Spleen (tissue), 11 donors: ENCODE measurements around the gene POLR1C. TPM values are rescaled to one million over a fixed set of nuclear protein-coding genes. Genes with fewer than 3 reads are reported as not detected.

Experiments
- DNase-seq: peaks from one replicate; pipeline ENCODE4 v3.0.0-alpha.2; 2020
- H3K27ac ChIP-seq, 8 donors: fragments of 200-600 bp; sonication (generic) in 7 of 8; 1 replicate in 4 of 8; 2 replicates in 4 of 8; pipeline versions ENCODE4 v1.5.0 to v1.8.0; 2016 to 2021; ENCODE audit warnings: inconsistent platforms in 4 of 8, mild to moderate bottlenecking in 4 of 8, moderate library complexity in 1 of 8
- H3K27me3 ChIP-seq, 7 donors: fragments of 200-600 bp; sonication (generic) in 6 of 7; replicated peaks in 1 of 7; 1 replicate in 4 of 7; 2 replicates in 3 of 7; pipeline versions ENCODE4 v1.5.0 to v1.8.0; 2016 to 2021; ENCODE audit warnings: inconsistent platforms in 3 of 7, mild to moderate bottlenecking in 1 of 7
- H3K36me3 ChIP-seq, 6 donors: fragments of 200-600 bp; sonication (generic) in 5 of 6; 1 replicate in 4 of 6; 2 replicates in 2 of 6; pipeline versions ENCODE4 v1.5.0 to v1.8.0; 2016 to 2021; ENCODE audit warnings: inconsistent platforms in 2 of 6
- H3K4me1 ChIP-seq, 6 donors: fragments of 200-600 bp; sonication (generic) in 5 of 6; 1 replicate in 3 of 6; 2 replicates in 3 of 6; pipeline versions ENCODE4 v1.5.0 to v1.8.0; 2016 to 2021; ENCODE audit warnings: inconsistent platforms in 3 of 6
- H3K4me3 ChIP-seq, 8 donors: fragments of 200-600 bp; sonication (generic) in 7 of 8; 1 replicate in 4 of 8; 2 replicates in 4 of 8; pipeline versions ENCODE4 v1.5.0 to v1.8.0; 2016 to 2021; ENCODE audit warnings: inconsistent platforms in 4 of 8, mild to moderate bottlenecking in 4 of 8, moderate library complexity in 2 of 8
- H3K9me3 ChIP-seq, 8 donors: fragments of 200-600 bp; sonication (generic) in 7 of 8; 1 replicate in 4 of 8; 2 replicates in 4 of 8; pipeline versions ENCODE4 v1.5.0 to v1.8.0; 2016 to 2021; ENCODE audit warnings: inconsistent platforms in 4 of 8
- CTCF ChIP-seq, 11 experiments: fragments of 200-600 bp in 7 of 11; fragments of 450-650 bp in 4 of 11; sonication (generic) in 4 of 11; IDR thresholded peaks in 8 of 11; conservative IDR thresholded peaks in 3 of 11; 1 replicate in 7 of 11; 2 replicates in 4 of 11; pipeline versions ENCODE4 v1.4.0 to v1.8.0; 2016 to 2021; ENCODE audit warnings: antibody characterized with exemption in 11 of 11, inconsistent platforms in 4 of 11, mild to moderate bottlenecking in 1 of 11
- POLR2A ChIP-seq, 3 donors: fragments of 450-650 bp; IDR thresholded peaks; one replicate each; pipeline ENCODE4 v1.5.1; 2017; ENCODE audit warnings: antibody characterized with exemption in 3 of 3, mild to moderate bottlenecking in 1 of 3
- POLR2AphosphoS5 ChIP-seq, 3 donors: sonication (generic); formaldehyde crosslinking; IDR thresholded peaks; one replicate each; pipeline ENCODE4 v1.5.1; 2017; ENCODE audit warnings: antibody characterized with exemption in 3 of 3
- WGBS, 5 donors: extraction: QIAGEN DNeasy Blood & Tissue Kit in 3 of 5; methylation state at CpG; one replicate each; pipeline versions ENCODE4 v1.1.5 to v1.1.7; 2013 to 2018; 5-methylcytosine and 5-hydroxymethylcytosine counted together
- intact Hi-C: fragments of 100-400 bp; cut with DNase I; formaldehyde crosslinking; loops from one replicate; pipeline ENCODE4 v1.15.0; 2023; ENCODE audit warnings: low total_unique reads
- polyA plus RNA-seq, 3 donors: library from polyadenylated mRNA; stranded (reverse); fragments of 200-250 nt; gene quantifications; one replicate each; pipeline ENCODE4 v1.2.1, GENCODE V29; 2013
- total RNA-seq, 7 donors: library from RNA; depleted of rRNA in 3 of 7; stranded (reverse); fragments of >200 nt in 3 of 7; fragmentation: NEBNext Ultra II Directional in 4 of 7; extraction: Animal tissue kit (Norgen Biotek cat#: 25700) in 4 of 7; gene quantifications; one replicate each; pipeline versions ENCODE4 v1.1.0 to v1.2.1, GENCODE V29; 2016 to 2021
- donor health status: healthy with polysubstance abuse.
- donor health status: DM: no; HTN: no; CAD: no; lungs with moderate emphysema.
- donor health status: DM: no; HTN: no; CAD: no.
- donor health status: Bipolar disorder and iron deficiency.
- donor health status: healthy.
- donor health status: DM: no; HTN: no; CAD: no.
- donor health status: DM: yes; HTN: yes; CAD: no.

POLR1C gene
- total and polyA plus RNA-seq, 10 donors: 24.1 to 32.6 (median 28.2) TPM

GRCh38 chr6:43493833-43494232 is 23.1 kb upstream of the POLR1C start:
- no peak for DNase-seq
- no peak for TF ChIP-seq POLR2A (IDR thresholded peaks at IDR 0.05)
- no peak for TF ChIP-seq CTCF (IDR thresholded peaks at IDR 0.05 in 8 of 11, conservative IDR thresholded peaks at IDR 0.05 in 3 of 11)
- TF ChIP-seq POLR2AphosphoS5 (IDR thresholded peaks at IDR 0.05): no peak
- Histone ChIP-seq H3K27ac (no peak overlapping the region), H3K4me3 (no peak overlapping the region), H3K9me3 (no peaks in the 10 kb centered on the region), H3K27me3 (no peaks in the 10 kb centered on the region), H3K36me3 (peaks cover 0 to 40% (median 11%) of the 10 kb centered on the region in 6 donors), H3K4me1 (peaks cover 0 to 20% (median 14%) of the 10 kb centered on the region in 6 donors)
- WGBS, 5 donors: 89 to 95% (median 94%) methylated on average over 7 of the region's 7 CpGs
- intact Hi-C loops: no loop called here

GRCh38 chr6:43494321-43494720 is 22.6 kb upstream of the POLR1C start:
- H3K4me3 ChIP-seq: no peak overlapping the region
- peaks cover 0 to 45% (median 16%) of the 10 kb centered on the region in 6 donors for H3K36me3 ChIP-seq
- intact Hi-C loops: no loop called here
- DNase-seq: no peak
- H3K4me1 ChIP-seq: peaks cover 0 to 23% (median 15%) of the 10 kb centered on the region in 6 donors
- H3K27me3 ChIP-seq: no peaks in the 10 kb centered on the region
- TF ChIP-seq POLR2AphosphoS5 (IDR thresholded peaks at IDR 0.05): no peak
- no peak for TF ChIP-seq CTCF (IDR thresholded peaks at IDR 0.05 in 8 of 11, conservative IDR thresholded peaks at IDR 0.05 in 3 of 11)
- no peak for TF ChIP-seq POLR2A (IDR thresholded peaks at IDR 0.05)
- H3K9me3 ChIP-seq: no peaks in the 10 kb centered on the region
- 87 to 99% (median 92%) methylated on average over 5 to 6 of the region's 6 CpGs for WGBS, 5 donors
- H3K27ac ChIP-seq: no peak overlapping the region

GRCh38 chr6:43494766-43495165 is 22.1 kb upstream of the POLR1C start:
- 93 to 100% (median 96%) methylated on average over 4 of the region's 4 CpGs for WGBS, 5 donors
- H3K4me1 ChIP-seq: peaks cover 0 to 28% (median 17%) of the 10 kb centered on the region in 6 donors
- no peak for DNase-seq
- intact Hi-C loops: no loop called here
- no peaks in the 10 kb centered on the region for H3K9me3 ChIP-seq
- H3K27ac ChIP-seq: peak overlapping the region in 2 of 8 donors; percentile 8 to 9
- TF ChIP-seq POLR2A (IDR thresholded peaks at IDR 0.05) (no peak), CTCF (IDR thresholded peaks at IDR 0.05 in 8 of 11, conservative IDR thresholded peaks at IDR 0.05 in 3 of 11) (no peak), POLR2AphosphoS5 (IDR thresholded peaks at IDR 0.05) (no peak)
- H3K36me3 ChIP-seq: peaks cover 0 to 49% (median 21%) of the 10 kb centered on the region in 6 donors
- H3K4me3 ChIP-seq: no peak overlapping the region
- no peaks in the 10 kb centered on the region for H3K27me3 ChIP-seq

GRCh38 chr6:43495409-43495941 is 21.4 kb upstream of the POLR1C start:
- no peak overlapping the region for H3K4me3 ChIP-seq
- intact Hi-C loops: no loop called here
- peaks cover 0 to 30% (median 18%) of the 10 kb centered on the region in 6 donors for H3K4me1 ChIP-seq
- WGBS, 5 donors: 64 to 78% (median 71%) methylated on average over 2 to 4 of the region's 4 CpGs
- H3K36me3 ChIP-seq: peaks cover 0 to 56% (median 28%) of the 10 kb centered on the region in 6 donors
- TF ChIP-seq POLR2A (IDR thresholded peaks at IDR 0.05) (no peak), CTCF (IDR thresholded peaks at IDR 0.05 in 8 of 11, conservative IDR thresholded peaks at IDR 0.05 in 3 of 11) (peak in 4 of 11 experiments; percentile 6 to 19 (median 10))
- DNase-seq: no peak
- peak overlapping the region in 2 of 8 donors; percentile 8 to 9 for H3K27ac ChIP-seq
- H3K9me3 ChIP-seq: no peaks in the 10 kb centered on the region
- H3K27me3 ChIP-seq: no peaks in the 10 kb centered on the region
